OCI-LY1 (cell line): ENCODE data around the gene KCTD19.

Experiments
- EZH2 ChIP-seq: fragments of 200-600 bp; sonication (generic), shearing (Covaris generic); IDR thresholded peaks from 2 replicates; pipeline ENCODE4 v1.8.0; 2017; ENCODE audit warnings: borderline replicate concordance, mixed run types, mild to moderate bottlenecking, antibody characterized with exemption, low read length, moderate library complexity, mixed read lengths
- TF ChIP-seq, protein P1 (sequence below): fragments of 200-600 bp; sonication (generic), shearing (Covaris generic); IDR thresholded peaks from 2 replicates; pipeline ENCODE4 v1.5.1; 2017; ENCODE audit warnings: mild to moderate bottlenecking, antibody characterized with exemption, low read length, moderate library complexity, mixed read lengths

DNA sequence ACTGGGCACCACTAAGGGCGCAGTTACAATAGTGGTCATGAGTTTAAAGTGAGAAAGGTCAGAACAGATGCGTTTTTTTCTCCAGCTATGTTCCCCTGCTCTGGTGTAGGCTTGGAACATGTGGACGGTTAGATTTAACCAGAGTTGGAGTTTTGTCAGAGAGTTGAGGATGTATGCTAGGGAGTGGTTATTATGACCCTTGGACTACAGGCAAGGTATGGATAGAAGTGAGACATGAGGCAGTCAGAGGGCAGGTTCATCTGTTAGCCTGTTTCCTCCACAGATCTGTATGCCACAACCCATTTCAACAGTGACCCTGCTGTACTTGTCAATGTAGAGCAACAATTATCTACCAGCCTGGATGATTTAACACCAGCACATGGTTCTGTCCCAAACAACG is 44.1 kb upstream of the KCTD19 start:
- TF ChIP-seq, protein P1, sequence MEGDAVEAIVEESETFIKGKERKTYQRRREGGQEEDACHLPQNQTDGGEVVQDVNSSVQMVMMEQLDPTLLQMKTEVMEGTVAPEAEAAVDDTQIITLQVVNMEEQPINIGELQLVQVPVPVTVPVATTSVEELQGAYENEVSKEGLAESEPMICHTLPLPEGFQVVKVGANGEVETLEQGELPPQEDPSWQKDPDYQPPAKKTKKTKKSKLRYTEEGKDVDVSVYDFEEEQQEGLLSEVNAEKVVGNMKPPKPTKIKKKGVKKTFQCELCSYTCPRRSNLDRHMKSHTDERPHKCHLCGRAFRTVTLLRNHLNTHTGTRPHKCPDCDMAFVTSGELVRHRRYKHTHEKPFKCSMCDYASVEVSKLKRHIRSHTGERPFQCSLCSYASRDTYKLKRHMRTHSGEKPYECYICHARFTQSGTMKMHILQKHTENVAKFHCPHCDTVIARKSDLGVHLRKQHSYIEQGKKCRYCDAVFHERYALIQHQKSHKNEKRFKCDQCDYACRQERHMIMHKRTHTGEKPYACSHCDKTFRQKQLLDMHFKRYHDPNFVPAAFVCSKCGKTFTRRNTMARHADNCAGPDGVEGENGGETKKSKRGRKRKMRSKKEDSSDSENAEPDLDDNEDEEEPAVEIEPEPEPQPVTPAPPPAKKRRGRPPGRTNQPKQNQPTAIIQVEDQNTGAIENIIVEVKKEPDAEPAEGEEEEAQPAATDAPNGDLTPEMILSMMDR, result no peak
- no peak for TF ChIP-seq EZH2
